Renal pelvis (tissue), 4 donors: ENCODE data around the gene PKP4. TPM values are rescaled to one million over a fixed set of nuclear protein-coding genes. Genes with fewer than 3 reads are reported as not detected.
"Not testable (repeated sequence)": the region's sequence is repeated elsewhere in the genome, so short reads cannot be mapped to it uniquely, and the experiment has no call there.

ENCODE experiments used
- DNase-seq: peaks from one replicate; pipeline ENCODE4 v3.0.0-alpha.2; 2013
- polyA plus RNA-seq, 3 donors: library from polyadenylated mRNA; unstranded; fragments of 120-200 nt; gene quantifications; one replicate each; pipeline ENCODE4 v1.2.1, GENCODE V29; 2013; ENCODE audit not compliant: insufficient read length in 3 of 3

Gene PKP4
- polyA plus RNA-seq, 3 donors, result 154 to 207 (median 191) TPM

- no peak for DNase-seq
Observed at GRCh38 chr2:158676696-158677095, 219.9 kb downstream of the PKP4 start.

- no peak for DNase-seq
Observed at GRCh38 chr2:158677542-158677941, 220.8 kb downstream of the PKP4 start.

DNA sequence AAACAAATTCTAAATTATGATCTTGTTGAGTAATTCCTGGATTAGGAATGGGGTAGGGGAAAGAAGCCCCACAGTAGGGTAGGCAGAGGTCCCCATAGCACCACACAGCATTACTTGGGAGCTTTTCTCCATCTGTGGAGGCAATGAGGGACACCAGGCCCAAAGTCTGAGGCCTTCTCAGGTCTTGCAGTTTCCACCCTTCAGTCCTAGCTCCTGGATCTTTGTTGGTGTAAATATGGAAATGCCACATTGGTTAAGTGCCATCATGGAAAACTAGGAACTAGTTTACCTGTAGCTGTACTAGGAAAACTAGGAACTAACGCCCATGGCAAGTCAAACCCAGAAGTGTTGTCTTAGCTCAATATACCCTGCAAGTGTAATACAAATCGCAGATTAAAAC is 225.1 kb downstream of the PKP4 start:
- DNase-seq, result no peak

DNA sequence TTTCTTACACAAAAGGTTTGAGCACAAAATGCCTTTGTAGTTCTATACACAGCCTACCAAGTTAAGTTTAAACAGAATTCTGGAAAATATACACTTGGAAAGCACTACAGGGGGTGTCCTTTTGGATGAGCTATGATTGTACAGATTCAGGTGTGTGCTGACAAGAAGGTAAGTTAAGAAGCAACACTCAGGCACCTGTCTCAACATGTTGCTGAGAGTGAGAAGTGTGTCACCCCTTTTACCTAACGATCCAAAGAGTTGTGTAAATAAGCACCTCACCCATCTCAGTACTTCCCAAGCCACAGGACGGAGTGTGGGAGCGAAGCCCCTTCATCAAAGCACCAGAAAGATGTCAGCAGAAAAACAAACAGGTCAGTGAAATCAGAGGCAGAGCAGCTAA is 228.9 kb downstream of the PKP4 start:
- peak; percentile 12 for DNase-seq

- DNase-seq, result peak; percentile 19
Observed at GRCh38 chr2:158686210-158686691, 229.5 kb downstream of the PKP4 start.

- no peak for DNase-seq
Observed at GRCh38 chr2:158687315-158687714, 230.6 kb downstream of the PKP4 start.

DNA sequence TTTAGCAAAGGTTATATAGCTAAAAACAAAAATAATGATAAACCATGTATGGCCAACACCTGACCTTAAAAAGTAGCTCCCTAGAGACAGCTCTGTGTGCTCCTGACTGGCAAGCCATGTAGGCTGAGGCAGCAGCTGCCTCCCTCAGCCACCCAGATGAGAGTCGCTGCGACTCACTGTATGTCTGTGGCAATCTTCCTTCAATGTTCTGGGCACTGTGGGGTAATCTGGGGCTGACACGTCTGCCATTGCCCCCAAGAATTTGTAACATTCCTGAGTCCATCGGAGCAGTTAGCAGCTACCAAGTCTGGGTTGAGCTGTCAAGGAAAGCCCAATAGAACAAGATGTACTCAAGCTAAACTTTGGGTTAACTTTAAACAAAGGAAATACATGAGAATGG is 232.0 kb downstream of the PKP4 start:
- no peak for DNase-seq

DNA sequence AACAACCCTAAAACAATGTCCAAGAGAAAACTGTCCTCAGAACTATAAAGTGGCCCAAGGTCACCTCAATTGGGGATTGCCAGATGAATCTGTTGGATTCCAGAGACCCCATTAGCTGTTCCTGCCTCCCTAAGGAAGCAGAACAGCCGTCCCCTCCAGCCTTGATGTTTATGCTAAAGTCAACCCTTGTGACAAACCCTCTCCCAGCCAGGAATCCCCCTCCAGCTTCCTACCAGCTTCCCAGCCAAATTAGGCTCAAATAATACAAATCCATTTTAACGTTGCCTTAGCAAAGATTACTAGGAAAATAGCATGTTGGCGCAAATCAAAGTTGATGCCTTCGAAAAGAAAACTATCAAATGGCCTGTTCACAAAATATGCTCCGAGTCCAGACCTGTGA is 232.6 kb downstream of the PKP4 start:
- DNase-seq, result no peak

DNA sequence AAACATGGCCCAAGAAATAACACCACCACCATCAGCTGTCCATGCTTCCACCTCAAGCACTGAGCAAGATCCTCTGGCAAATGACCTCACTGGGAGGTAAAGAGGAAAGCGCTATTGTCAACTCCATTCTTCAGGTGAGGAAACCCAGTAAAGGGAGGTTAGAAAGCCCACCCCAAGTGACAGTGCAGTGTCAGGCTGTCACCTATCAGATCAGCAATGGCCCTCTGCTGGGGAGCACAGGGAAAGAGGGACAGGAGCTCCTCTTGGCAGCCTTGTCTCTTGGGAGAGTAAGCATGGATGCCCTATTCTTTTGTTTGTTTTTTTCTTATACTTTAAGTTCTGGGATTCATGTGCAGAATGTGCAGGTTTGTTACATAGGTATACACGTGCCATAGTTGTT is 234.1 kb downstream of the PKP4 start:
- DNase-seq, result no peak

DNA sequence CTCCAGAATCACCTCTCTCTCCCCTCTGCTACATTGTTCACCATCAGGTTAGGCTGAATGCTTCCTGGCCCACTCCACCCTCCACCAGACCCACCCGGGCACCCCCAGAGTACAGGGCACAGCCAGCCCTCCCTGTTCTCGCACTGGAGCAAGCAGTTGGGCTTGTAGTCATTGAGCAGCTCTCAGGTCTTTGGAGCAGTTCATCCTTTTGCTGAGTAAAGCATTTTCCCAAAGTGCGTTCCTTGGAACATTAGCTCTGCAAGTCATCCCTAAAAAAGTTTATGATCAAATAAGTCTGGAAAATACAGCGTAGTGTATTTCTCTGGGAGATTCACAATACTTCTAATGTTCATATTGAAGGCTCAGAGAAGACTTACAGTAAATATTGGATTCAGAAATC is 234.9 kb downstream of the PKP4 start:
- DNase-seq, result no peak

GRCh38 chr2:158692372-158693103 is 235.8 kb downstream of the PKP4 start:
- no peak for DNase-seq

GRCh38 chr2:158693476-158693875 is 236.7 kb downstream of the PKP4 start:
- DNase-seq, result no peak

DNA sequence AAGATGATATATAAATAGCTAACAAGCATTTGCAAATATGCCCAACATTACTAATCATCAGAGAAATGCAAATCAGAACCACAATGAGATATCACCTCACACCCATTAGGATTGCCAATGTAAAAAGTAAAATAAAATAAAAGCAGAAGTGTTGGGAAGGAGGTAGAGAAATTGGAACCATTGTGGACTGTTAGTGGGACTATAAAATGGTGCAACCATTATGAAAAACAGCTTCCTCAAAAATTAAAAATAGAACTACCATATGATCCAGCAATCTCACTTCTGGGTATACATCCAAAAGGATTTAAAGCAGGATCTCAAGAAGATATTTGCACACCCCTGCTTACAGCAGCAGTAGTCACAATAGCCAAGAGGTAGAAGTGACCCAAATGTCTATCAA is 238.6 kb downstream of the PKP4 start:
- DNase-seq, result no peak

GRCh38 chr2:158695744-158696143 is 239.0 kb downstream of the PKP4 start:
- not testable (repeated sequence) for DNase-seq

DNA sequence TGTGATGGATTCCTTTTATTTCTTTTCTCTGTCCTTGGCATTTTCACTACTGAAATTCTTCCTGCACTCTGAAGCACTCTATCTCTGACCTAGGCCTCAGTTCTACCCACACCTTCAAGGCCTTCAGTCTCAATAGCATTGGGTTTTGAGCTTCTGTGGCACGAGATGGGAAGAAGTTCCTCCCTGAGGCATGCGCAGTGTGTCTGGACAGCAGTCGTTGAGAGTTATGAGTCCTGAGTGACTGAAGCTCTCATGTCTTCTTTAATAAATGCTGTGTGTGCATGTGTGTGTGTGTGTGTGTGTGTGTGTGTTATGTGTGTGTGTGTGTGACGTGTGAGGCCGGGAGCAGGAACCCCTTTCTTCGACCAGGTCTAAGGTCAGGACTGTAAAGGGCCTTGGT is 242.6 kb downstream of the PKP4 start:
- DNase-seq, result no peak

DNA sequence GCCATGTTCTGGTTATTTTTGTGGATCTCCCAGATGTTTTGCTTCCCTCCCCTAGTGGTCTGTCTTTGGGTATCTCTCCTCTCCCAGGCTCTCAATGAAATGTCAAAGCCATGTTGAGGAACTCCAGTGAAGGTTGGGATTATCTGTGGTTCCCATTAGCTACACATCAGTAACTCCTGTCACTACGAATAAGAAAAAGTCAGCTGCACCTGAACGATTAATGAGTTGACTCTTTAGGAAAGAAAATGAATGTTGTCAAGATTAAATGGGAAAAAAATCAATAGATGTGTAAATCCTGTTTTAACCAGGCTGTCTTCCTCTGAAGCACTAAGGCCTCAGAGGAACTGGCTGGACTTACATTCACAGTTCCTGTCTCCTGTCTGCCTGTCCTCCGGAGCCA is 244.3 kb downstream of the PKP4 start:
- DNase-seq, result no peak

DNA sequence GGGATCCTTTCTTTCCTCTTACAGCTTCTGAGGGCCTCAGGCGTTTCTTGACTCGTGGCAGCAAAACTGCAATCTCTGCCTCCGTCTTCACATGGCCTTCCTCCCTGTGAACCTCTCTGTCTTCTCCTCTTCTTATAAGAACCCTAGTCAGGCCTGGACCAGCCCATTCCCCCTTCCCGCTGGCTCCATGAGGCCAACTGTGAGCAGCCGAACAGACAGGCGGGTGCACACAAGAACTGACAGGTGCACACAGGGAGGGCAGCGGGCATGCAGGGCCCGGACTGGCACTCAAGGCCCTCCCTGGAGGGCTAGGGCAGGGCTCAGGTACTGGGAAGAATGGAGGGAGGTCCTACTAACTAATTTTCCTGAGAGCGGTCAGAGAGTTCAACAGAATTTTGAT is 246.0 kb downstream of the PKP4 start:
- no peak for DNase-seq

- DNase-seq, result not testable (repeated sequence)
Observed at GRCh38 chr2:158704724-158705465, 248.1 kb downstream of the PKP4 start.

- DNase-seq, result no peak
Observed at GRCh38 chr2:158712791-158713522, 256.2 kb downstream of the PKP4 start.

- no peak for DNase-seq
Observed at GRCh38 chr2:158713523-158714138, 256.9 kb downstream of the PKP4 start.

GRCh38 chr2:158714420-158714819 is 257.7 kb downstream of the PKP4 start:
- DNase-seq, result no peak

GRCh38 chr2:158715357-158715756 is 258.6 kb downstream of the PKP4 start:
- DNase-seq, result no peak
